Tibial nerve (tissue), 3 donors: ENCODE measurements around the gene STIM1.

Experiments
- EP300 ChIP-seq, 2 donors: sonication (generic); formaldehyde crosslinking; IDR thresholded peaks; one replicate each; pipeline ENCODE4 v1.6.1; 2017; ENCODE audit warnings: antibody characterized with exemption in 2 of 2, mild to moderate bottlenecking in 1 of 2
- POLR2A ChIP-seq, 2 donors: fragments of 450-650 bp; IDR thresholded peaks; one replicate each; pipeline ENCODE4 v1.6.1; 2017; ENCODE audit warnings: antibody characterized with exemption in 2 of 2, mild to moderate bottlenecking in 2 of 2, moderate library complexity in 2 of 2

- TF ChIP-seq EP300 (IDR thresholded peaks at IDR 0.05) (no peak), POLR2A (IDR thresholded peaks at IDR 0.05) (no peak)
Measured at GRCh38 chr11:3959903-3960265, 104.4 kb downstream of the STIM1 start.
